HepG2 (cell line): ENCODE measurements around the gene METTL23. TPM values are rescaled to one million over a fixed set of nuclear protein-coding genes. Genes with fewer than 3 reads are reported as not detected.

Experiments
- ARHGAP35 ChIP-seq: sonication (generic); formaldehyde crosslinking; IDR thresholded peaks from 2 replicates; pipeline ENCODE4 v1.9.0; 2022; ENCODE audit warnings: mild to moderate bottlenecking, inconsistent platforms, moderate library complexity, missing genetic modification reagents, borderline replicate concordance
- ARID2 ChIP-seq: sonication (generic); formaldehyde crosslinking; IDR thresholded peaks from 2 replicates; pipeline ENCODE4 v1.8.1; 2022; ENCODE audit warnings: mild to moderate bottlenecking, missing genetic modification reagents, borderline replicate concordance
- BATF2 ChIP-seq: sonication (generic); formaldehyde crosslinking; IDR thresholded peaks from 2 replicates; pipeline ENCODE4 v1.8.0; 2022; ENCODE audit warnings: mild to moderate bottlenecking, missing genetic modification reagents, moderate library complexity
- DZIP1 ChIP-seq: sonication (generic); formaldehyde crosslinking; IDR thresholded peaks from 2 replicates; pipeline ENCODE4 v1.5.0; 2020; ENCODE audit warnings: mild to moderate bottlenecking, missing genetic modification reagents
- GZF1 ChIP-seq: sonication (generic); formaldehyde crosslinking; IDR thresholded peaks from 2 replicates; pipeline ENCODE4 v1.5.1; 2020; ENCODE audit warnings: mild to moderate bottlenecking, missing genetic modification reagents
- ISX ChIP-seq: sonication (generic); formaldehyde crosslinking; conservative IDR thresholded peaks from 2 replicates; pipeline ENCODE4 v1.5.0; 2020; ENCODE audit warnings: missing genetic modification reagents
- JARID2 ChIP-seq: sonication (generic); formaldehyde crosslinking; IDR thresholded peaks from 2 replicates; pipeline ENCODE4 v1.8.1; 2023; ENCODE audit warnings: missing genetic modification reagents, inconsistent platforms; ENCODE audit not compliant: insufficient replicate concordance
- SAP130 ChIP-seq: IDR thresholded peaks from 2 replicates; pipeline ENCODE4 v1.6.1; 2016; ENCODE audit warnings: low read depth
- TFDP1 ChIP-seq: IDR thresholded peaks from 2 replicates; pipeline ENCODE4 v1.6.1; 2016; ENCODE audit warnings: missing compliant biosample characterization, missing genetic modification reagents, borderline replicate concordance
- ZMYM3 ChIP-seq: sonication (generic); formaldehyde crosslinking; IDR thresholded peaks from 2 replicates; pipeline ENCODE4 v1.5.1; 2020; ENCODE audit warnings: mild to moderate bottlenecking, missing genetic modification reagents
- ZNF253 ChIP-seq: sonication (generic); formaldehyde crosslinking; IDR thresholded peaks from 2 replicates; pipeline ENCODE4 v1.8.0; 2022; ENCODE audit warnings: mild to moderate bottlenecking, missing genetic modification reagents, borderline replicate concordance
- ZNF326 ChIP-seq: sonication (generic); formaldehyde crosslinking; IDR thresholded peaks from 2 replicates; pipeline ENCODE4 v1.4.0; 2020; ENCODE audit warnings: missing genetic modification reagents, borderline replicate concordance
- ZNF503 ChIP-seq: sonication (generic); formaldehyde crosslinking; IDR thresholded peaks from 2 replicates; pipeline ENCODE4 v1.4.0; 2020; ENCODE audit warnings: missing genetic modification reagents
- ZNF687 ChIP-seq: sonication (generic); formaldehyde crosslinking; IDR thresholded peaks from 2 replicates; pipeline ENCODE4 v1.5.1; 2020; ENCODE audit warnings: mild to moderate bottlenecking, missing genetic modification reagents, moderate library complexity
- ZNF7 ChIP-seq: IDR thresholded peaks from 2 replicates; pipeline ENCODE4 v1.6.1; 2016; ENCODE audit warnings: missing biosample characterization, missing genetic modification reagents
- ZNF746 ChIP-seq: sonication (generic); formaldehyde crosslinking; IDR thresholded peaks from 2 replicates; pipeline ENCODE4 v1.8.0; 2022; ENCODE audit warnings: mild to moderate bottlenecking, missing genetic modification reagents
- ZSCAN31 ChIP-seq: sonication (generic); formaldehyde crosslinking; IDR thresholded peaks from 2 replicates; pipeline ENCODE4 v1.5.0; 2020; ENCODE audit warnings: low read depth, mild to moderate bottlenecking, missing genetic modification reagents
- ZZZ3 ChIP-seq: sonication (generic); formaldehyde crosslinking; IDR thresholded peaks from 2 replicates; pipeline ENCODE4 v1.4.0; 2020; ENCODE audit warnings: missing genetic modification reagents, mild to moderate bottlenecking, borderline replicate concordance
- polyA plus RNA-seq, 8 experiments: library from polyadenylated mRNA; depleted of rRNA in 3 of 8; stranded (reverse) in 7 of 8; unstranded in 1 of 8; fragments of >200 nt; fragmentation: Illumina TruSeq in 4 of 8; extraction: Trizol in 4 of 8; gene quantifications; 2 replicates each; pipeline versions ENCODE4 v1.2.1 to v1.2.3, GENCODE V29; 2011 to 2016; ENCODE audit warnings: low read depth in 4 of 8, missing spikeins in 1 of 8, mixed read lengths in 1 of 8; ENCODE audit not compliant: insufficient read depth in 1 of 8
- total RNA-seq, 5 experiments: library from RNA; depleted of rRNA; stranded (reverse); fragments of >200 nt; fragmentation: Illumina TruSeq; extraction: Trizol; gene quantifications; 2 replicates each; pipeline ENCODE4 v1.2.3, GENCODE V29; 2016; ENCODE audit warnings: low read depth in 1 of 5

METTL23 gene
- total and polyA plus RNA-seq, 2 of the 13 experiments (the other 11 are each of a cell fraction or from before 2014, with no cell fraction given), result 39.9 to 104 TPM

- TF ChIP-seq ZNF687 (CRISPR knock-in tag) (peak; percentile 60), ISX (no peak), ZZZ3 (no peak), ZNF253 (CRISPR knock-in tag) (no peak), ZNF7 (no peak), ZMYM3 (0 out of 2 replicates have a peak, but pooled peaks have one; percentile 8), ZNF746 (CRISPR knock-in tag) (no peak), SAP130 (CRISPR knock-in tag) (0 out of 2 replicates have a peak, but pooled peaks have one; percentile 13), GZF1 (CRISPR knock-in tag) (no peak), TFDP1 (CRISPR knock-in tag) (no peak), DZIP1 (CRISPR knock-in tag) (no peak), ZSCAN31 (CRISPR knock-in tag) (0 out of 2 replicates have a peak, but pooled peaks have one; percentile 52), ARID2 (CRISPR knock-in tag) (no peak), ZNF503 (no peak), BATF2 (CRISPR knock-in tag) (no peak), ARHGAP35 (CRISPR knock-in tag) (no peak), ZNF326 (CRISPR knock-in tag) (no peak), JARID2 (CRISPR knock-in tag) (no peak)
Measured at GRCh38 chr17:76707985-76708807, 18.4 kb upstream of the METTL23 start (continued).
